WTC11 (cell line): Measurements from ENCODE around the gene TM7SF3. TPM values are rescaled to one million over a fixed set of nuclear protein-coding genes. Genes with fewer than 3 reads are reported as not detected.

Experiments used
- ATAC-seq: fragments of 200-7000 bp; cut with Tn5 transposase; 2 replicates; pipeline ENCODE4 v1.10.0; 2021; ENCODE audit warnings: mild to moderate bottlenecking, moderate library complexity
- CTCF ChIA-PET: fragments of 300-600 bp; sonication (Branson Sonifier 250); formaldehyde crosslinking; loops from one replicate; lab custom pipeline; 2021; ENCODE audit warnings: antibody characterized with exemption; lab: Charles Lee
- POLR2A ChIA-PET: fragments of 350-600 bp; sonication (Branson Sonifier 250); formaldehyde crosslinking; loops from one replicate; lab custom pipeline; 2021; ENCODE audit warnings: antibody characterized with exemption; lab: Charles Lee
- DNase-seq: peaks from one replicate; pipeline ENCODE4 v3.0.0; 2021; ENCODE audit warnings: low spot score
- H3K27ac Mint-ChIP-seq: 2 replicates; pipeline ENCODE4 v1.8.0; 2021; ENCODE audit warnings: mixed read lengths
- H3K27me3 Mint-ChIP-seq: 2 replicates; pipeline ENCODE4 v1.8.0; 2021; ENCODE audit warnings: low read depth, mild to moderate bottlenecking, moderate library complexity, mixed read lengths
- H3K36me3 Mint-ChIP-seq: 2 replicates; pipeline ENCODE4 v1.8.0; 2021; ENCODE audit warnings: mixed read lengths
- H3K4me1 Mint-ChIP-seq: 2 replicates; pipeline ENCODE4 v1.8.0; 2022; ENCODE audit warnings: mixed read lengths
- H3K4me3 Mint-ChIP-seq: 2 replicates; pipeline ENCODE4 v1.8.0; 2021; ENCODE audit warnings: mild to moderate bottlenecking, moderate library complexity, mixed read lengths
- H3K9me3 Mint-ChIP-seq: 2 replicates; pipeline ENCODE4 v1.8.0; 2021; ENCODE audit warnings: mixed read lengths
- E2F4 ChIP-seq: sonication (generic); formaldehyde crosslinking; IDR thresholded peaks from 2 replicates; pipeline ENCODE4 v1.8.1; 2022; ENCODE audit warnings: low read depth, mild to moderate bottlenecking, moderate library complexity, missing genetic modification reagents, borderline replicate concordance
- ELF4 ChIP-seq: sonication (generic); formaldehyde crosslinking; IDR thresholded peaks from 2 replicates; pipeline ENCODE4 v1.8.1; 2022; ENCODE audit warnings: low read depth, mild to moderate bottlenecking, moderate library complexity, missing genetic modification reagents
- EMX1 ChIP-seq: fragments of 250-450 bp; sonication (Bioruptor Pico); IDR thresholded peaks from 2 replicates; pipeline ENCODE4 v1.8.0; 2021; ENCODE audit warnings: mild to moderate bottlenecking
- GRHL2 ChIP-seq: fragments of 250-450 bp; sonication (Bioruptor Pico); IDR thresholded peaks from 2 replicates; pipeline ENCODE4 v1.8.0; 2022; ENCODE audit warnings: mild to moderate bottlenecking, moderate library complexity; ENCODE audit not compliant: insufficient replicate concordance, severe bottlenecking
- HMGA2 ChIP-seq: fragments of 250-450 bp; sonication (Bioruptor Pico); IDR thresholded peaks from 2 replicates; pipeline ENCODE4 v1.4.0; 2021; ENCODE audit warnings: mild to moderate bottlenecking, moderate library complexity
- JUN ChIP-seq: sonication (generic); formaldehyde crosslinking; IDR thresholded peaks from 2 replicates; pipeline ENCODE4 v1.8.0; 2023; ENCODE audit warnings: mild to moderate bottlenecking, missing genetic modification reagents
- MYBL2 ChIP-seq: sonication (generic); formaldehyde crosslinking; IDR thresholded peaks from 2 replicates; pipeline ENCODE4 v1.8.1; 2023; ENCODE audit warnings: mild to moderate bottlenecking, moderate library complexity, missing genetic modification reagents
- NFATC4 ChIP-seq: fragments of 250-450 bp; sonication (Bioruptor Pico); IDR thresholded peaks from 2 replicates; pipeline ENCODE4 v1.9.0; 2021; ENCODE audit warnings: mild to moderate bottlenecking
- NFE2L1 ChIP-seq: sonication (generic); formaldehyde crosslinking; IDR thresholded peaks from 2 replicates; pipeline ENCODE4 v1.8.1; 2023; ENCODE audit warnings: missing genetic modification reagents
- SP1 ChIP-seq: sonication (generic); formaldehyde crosslinking; conservative IDR thresholded peaks from 2 replicates; pipeline ENCODE4 v1.8.1; 2022; ENCODE audit warnings: missing genetic modification reagents
- USF1 ChIP-seq: sonication (generic); formaldehyde crosslinking; IDR thresholded peaks from 2 replicates; pipeline ENCODE4 v1.8.0; 2022; ENCODE audit warnings: mild to moderate bottlenecking, missing genetic modification reagents
- ZNF138 ChIP-seq: sonication (generic); formaldehyde crosslinking; conservative IDR thresholded peaks from 2 replicates; pipeline ENCODE4 v1.8.1; 2022; ENCODE audit warnings: mild to moderate bottlenecking, moderate library complexity, missing genetic modification reagents
- ZNF219 ChIP-seq: sonication (generic); formaldehyde crosslinking; IDR thresholded peaks from 2 replicates; pipeline ENCODE4 v1.8.0; 2023; ENCODE audit warnings: missing genetic modification reagents, mild to moderate bottlenecking, borderline replicate concordance
- ZNF317 ChIP-seq: sonication (generic); formaldehyde crosslinking; IDR thresholded peaks from 2 replicates; pipeline ENCODE4 v1.8.1; 2023; ENCODE audit warnings: low read depth, mild to moderate bottlenecking, moderate library complexity, missing genetic modification reagents, borderline replicate concordance
- ZNF396 ChIP-seq: fragments of 250-450 bp; sonication (Bioruptor Pico); IDR thresholded peaks from 2 replicates; pipeline ENCODE4 v1.8.0; 2021; ENCODE audit warnings: mild to moderate bottlenecking, moderate library complexity, borderline replicate concordance
- ZNF416 ChIP-seq: fragments of 250-450 bp; sonication (Bioruptor Pico); IDR thresholded peaks from 2 replicates; pipeline ENCODE4 v1.9.0; 2021; ENCODE audit warnings: mild to moderate bottlenecking, inconsistent platforms
- ZNF423 ChIP-seq: fragments of 250-450 bp; sonication (Bioruptor Pico); IDR thresholded peaks from 2 replicates; pipeline ENCODE4 v2.1.2; 2022; ENCODE audit warnings: mild to moderate bottlenecking, moderate library complexity
- ZNF512 ChIP-seq: sonication (generic); formaldehyde crosslinking; IDR thresholded peaks from 2 replicates; pipeline ENCODE4 v1.8.1; 2022; ENCODE audit warnings: missing genetic modification reagents, borderline replicate concordance
- total RNA-seq: library from RNA; stranded (reverse); gene quantifications from 3 replicates; pipeline ENCODE4 v1.2.3, GENCODE V29; 2021
- TF ChIP-seq, protein P1 (sequence below): sonication (generic); formaldehyde crosslinking; IDR thresholded peaks from 2 replicates; pipeline ENCODE4 v1.8.0; 2023; ENCODE audit warnings: missing genetic modification reagents, mild to moderate bottlenecking, borderline replicate concordance
- TF ChIP-seq, protein P2 (sequence below): sonication (generic); formaldehyde crosslinking; IDR thresholded peaks from 2 replicates; pipeline ENCODE4 v1.8.1; 2023; ENCODE audit warnings: mild to moderate bottlenecking, missing genetic modification reagents

TM7SF3 gene
- total RNA-seq, 1 experiment from 2014 or later, result 75.3 TPM

DNA sequence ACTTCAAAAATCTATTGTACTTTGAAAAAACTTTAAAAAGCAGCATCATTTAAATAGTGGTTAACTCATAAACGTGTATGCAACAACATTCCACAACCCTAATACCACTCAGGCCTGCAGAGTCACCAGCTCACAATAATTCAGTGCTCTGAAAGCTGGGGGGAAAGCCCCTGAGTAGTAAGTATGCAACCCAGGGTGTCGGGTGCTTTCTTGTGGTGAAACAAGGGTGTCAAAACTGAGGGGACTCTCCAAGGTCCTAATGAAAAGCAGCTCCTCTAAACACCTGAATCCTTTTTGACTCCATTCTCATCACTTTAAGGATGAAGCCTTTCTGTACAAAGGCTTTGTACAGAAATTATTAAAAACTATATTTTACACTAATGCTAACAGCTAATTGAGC, 42.2 kb downstream of the TM7SF3 start:
- H3K27ac Mint-ChIP-seq, result no peak overlapping the region
- ChIA-PET CTCF (no interaction called here), POLR2A (no interaction called here)
- no peaks in the 10 kb centered on the region for H3K27me3 Mint-ChIP-seq
- peaks cover 41% of the 10 kb centered on the region for H3K36me3 Mint-ChIP-seq
- DNase-seq, result no peak
- H3K4me3 Mint-ChIP-seq, result no peak overlapping the region
- H3K4me1 Mint-ChIP-seq, result no peaks in the 10 kb centered on the region
- H3K9me3 Mint-ChIP-seq, result no peaks in the 10 kb centered on the region
- TF ChIP-seq ZNF138 (CRISPR knock-in tag), result no peak
- TF ChIP-seq EMX1 (CRISPR knock-in tag), result no peak
- no peak for TF ChIP-seq JUN (CRISPR knock-in tag)
- TF ChIP-seq SP1 (CRISPR knock-in tag), result no peak
- TF ChIP-seq ZNF423 (CRISPR knock-in tag), result no peak
- no peak for TF ChIP-seq HMGA2
- TF ChIP-seq, protein P1, sequence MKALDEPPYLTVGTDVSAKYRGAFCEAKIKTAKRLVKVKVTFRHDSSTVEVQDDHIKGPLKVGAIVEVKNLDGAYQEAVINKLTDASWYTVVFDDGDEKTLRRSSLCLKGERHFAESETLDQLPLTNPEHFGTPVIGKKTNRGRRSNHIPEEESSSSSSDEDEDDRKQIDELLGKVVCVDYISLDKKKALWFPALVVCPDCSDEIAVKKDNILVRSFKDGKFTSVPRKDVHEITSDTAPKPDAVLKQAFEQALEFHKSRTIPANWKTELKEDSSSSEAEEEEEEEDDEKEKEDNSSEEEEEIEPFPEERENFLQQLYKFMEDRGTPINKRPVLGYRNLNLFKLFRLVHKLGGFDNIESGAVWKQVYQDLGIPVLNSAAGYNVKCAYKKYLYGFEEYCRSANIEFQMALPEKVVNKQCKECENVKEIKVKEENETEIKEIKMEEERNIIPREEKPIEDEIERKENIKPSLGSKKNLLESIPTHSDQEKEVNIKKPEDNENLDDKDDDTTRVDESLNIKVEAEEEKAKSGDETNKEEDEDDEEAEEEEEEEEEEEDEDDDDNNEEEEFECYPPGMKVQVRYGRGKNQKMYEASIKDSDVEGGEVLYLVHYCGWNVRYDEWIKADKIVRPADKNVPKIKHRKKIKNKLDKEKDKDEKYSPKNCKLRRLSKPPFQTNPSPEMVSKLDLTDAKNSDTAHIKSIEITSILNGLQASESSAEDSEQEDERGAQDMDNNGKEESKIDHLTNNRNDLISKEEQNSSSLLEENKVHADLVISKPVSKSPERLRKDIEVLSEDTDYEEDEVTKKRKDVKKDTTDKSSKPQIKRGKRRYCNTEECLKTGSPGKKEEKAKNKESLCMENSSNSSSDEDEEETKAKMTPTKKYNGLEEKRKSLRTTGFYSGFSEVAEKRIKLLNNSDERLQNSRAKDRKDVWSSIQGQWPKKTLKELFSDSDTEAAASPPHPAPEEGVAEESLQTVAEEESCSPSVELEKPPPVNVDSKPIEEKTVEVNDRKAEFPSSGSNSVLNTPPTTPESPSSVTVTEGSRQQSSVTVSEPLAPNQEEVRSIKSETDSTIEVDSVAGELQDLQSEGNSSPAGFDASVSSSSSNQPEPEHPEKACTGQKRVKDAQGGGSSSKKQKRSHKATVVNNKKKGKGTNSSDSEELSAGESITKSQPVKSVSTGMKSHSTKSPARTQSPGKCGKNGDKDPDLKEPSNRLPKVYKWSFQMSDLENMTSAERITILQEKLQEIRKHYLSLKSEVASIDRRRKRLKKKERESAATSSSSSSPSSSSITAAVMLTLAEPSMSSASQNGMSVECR, result no peak
- TF ChIP-seq E2F4, result no peak
- no peak for TF ChIP-seq ZNF396
- no peak for TF ChIP-seq NFE2L1
- TF ChIP-seq, protein P2, sequence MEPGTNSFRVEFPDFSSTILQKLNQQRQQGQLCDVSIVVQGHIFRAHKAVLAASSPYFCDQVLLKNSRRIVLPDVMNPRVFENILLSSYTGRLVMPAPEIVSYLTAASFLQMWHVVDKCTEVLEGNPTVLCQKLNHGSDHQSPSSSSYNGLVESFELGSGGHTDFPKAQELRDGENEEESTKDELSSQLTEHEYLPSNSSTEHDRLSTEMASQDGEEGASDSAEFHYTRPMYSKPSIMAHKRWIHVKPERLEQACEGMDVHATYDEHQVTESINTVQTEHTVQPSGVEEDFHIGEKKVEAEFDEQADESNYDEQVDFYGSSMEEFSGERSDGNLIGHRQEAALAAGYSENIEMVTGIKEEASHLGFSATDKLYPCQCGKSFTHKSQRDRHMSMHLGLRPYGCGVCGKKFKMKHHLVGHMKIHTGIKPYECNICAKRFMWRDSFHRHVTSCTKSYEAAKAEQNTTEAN (CRISPR knock-in tag), result no peak
- TF ChIP-seq, all 79 proteins: peak for 0
- no peak for ATAC-seq

GRCh38 chr12:26970136-26970535, 44.0 kb downstream of the TM7SF3 start:
- no peaks in the 10 kb centered on the region for H3K4me1 Mint-ChIP-seq
- H3K4me3 Mint-ChIP-seq, result no peak overlapping the region
- no peaks in the 10 kb centered on the region for H3K27me3 Mint-ChIP-seq
- no peaks in the 10 kb centered on the region for H3K9me3 Mint-ChIP-seq
- no peak for DNase-seq
- H3K36me3 Mint-ChIP-seq, result peaks cover 29% of the 10 kb centered on the region
- H3K27ac Mint-ChIP-seq, result 0 out of 2 replicates have a peak overlapping the region, but pooled peaks have one; percentile 38
- TF ChIP-seq NFATC4 (no peak), ZNF416 (no peak), MYBL2 (CRISPR knock-in tag) (no peak), HMGA2 (no peak), GRHL2 (CRISPR knock-in tag) (no peak), USF1 (CRISPR knock-in tag) (no peak), ZNF317 (CRISPR knock-in tag) (no peak), ZNF512 (CRISPR knock-in tag) (no peak), ELF4 (no peak), ZNF219 (CRISPR knock-in tag) (no peak)
- TF ChIP-seq, all 79 proteins: peak for 0
- ChIA-PET CTCF (no interaction called here), POLR2A (no interaction called here)
- ATAC-seq, result no peak
